CD4-positive, alpha-beta memory T cell (primary cell): ENCODE measurements around the gene UTRN. TPM values are rescaled to one million over a fixed set of nuclear protein-coding genes. Genes with fewer than 3 reads are reported as not detected.
A peak's percentile ranks its signal among the peaks of the same experiment; 100 is the strongest.

Experiments
- CTCF ChIA-PET: fragments of 350-600 bp; sonication (Branson Sonifier 250); formaldehyde crosslinking; loops from one replicate; lab custom pipeline; 2021; ENCODE audit warnings: inconsistent platforms; ENCODE audit not compliant: partially characterized antibody; lab: Charles Lee
- POLR2A ChIA-PET: fragments of 350-600 bp; sonication (Branson Sonifier 250); formaldehyde crosslinking; loops from one replicate; lab custom pipeline; 2021; ENCODE audit not compliant: partially characterized antibody; lab: Charles Lee
- DNase-seq, 5 donors: peaks; one replicate each; pipeline versions ENCODE4 v3.0.0 to v3.0.0-alpha.2; 2020 to 2022; ENCODE audit warnings: mixed read lengths in 1 of 5
- H3K27ac ChIP-seq: one replicate; pipeline ENCODE4 v1.7.0; 2013; ENCODE audit warnings: low read depth, low read length
- H3K27me3 ChIP-seq: 2 replicates; pipeline ENCODE4 v1.7.0; 2013; ENCODE audit warnings: mild to moderate bottlenecking, low read length, moderate library complexity; ENCODE audit not compliant: insufficient read depth
- H3K36me3 ChIP-seq: 2 replicates; pipeline ENCODE4 v1.7.0; 2013; ENCODE audit warnings: mild to moderate bottlenecking, low read length, moderate library complexity; ENCODE audit not compliant: insufficient read depth
- H3K4me1 ChIP-seq: 2 replicates; pipeline ENCODE4 v1.7.0; 2013; ENCODE audit warnings: mild to moderate bottlenecking, low read length, moderate library complexity; ENCODE audit not compliant: insufficient read depth
- H3K4me3 ChIP-seq, 2 donors: one replicate each; pipeline ENCODE4 v1.7.0; 2013; ENCODE audit warnings: low read length in 2 of 2, mild to moderate bottlenecking in 1 of 2
- H3K9me3 ChIP-seq, 2 donors: one replicate each; pipeline ENCODE4 v1.7.0; 2013; ENCODE audit warnings: low read length in 2 of 2, control low read depth in 1 of 2; ENCODE audit not compliant: control insufficient read depth in 1 of 2
- H3K27ac Mint-ChIP-seq, 7 donors: one replicate each; pipeline ENCODE4 v1.8.0; 2020 to 2021; ENCODE audit warnings: mixed read lengths in 7 of 7, mild to moderate bottlenecking in 6 of 7, inconsistent platforms in 3 of 7, moderate library complexity in 3 of 7
- H3K27me3 Mint-ChIP-seq, 2 donors: one replicate each; pipeline ENCODE4 v1.8.0; 2020 to 2021; ENCODE audit warnings: mixed read lengths in 2 of 2
- H3K36me3 Mint-ChIP-seq, 2 donors: one replicate each; pipeline ENCODE4 v1.8.0; 2020 to 2021; ENCODE audit warnings: mixed read lengths in 2 of 2, inconsistent platforms in 1 of 2, mild to moderate bottlenecking in 1 of 2
- H3K4me1 Mint-ChIP-seq, 4 donors: one replicate each; pipeline ENCODE4 v1.8.0; 2020 to 2021; ENCODE audit warnings: mixed read lengths in 4 of 4, mild to moderate bottlenecking in 1 of 4
- H3K4me3 Mint-ChIP-seq, 8 donors: one replicate each; pipeline ENCODE4 v1.8.0; 2020 to 2021; ENCODE audit warnings: mixed read lengths in 8 of 8, mild to moderate bottlenecking in 7 of 8, moderate library complexity in 6 of 8, inconsistent platforms in 3 of 8
- H3K9me3 Mint-ChIP-seq, 8 donors: one replicate each; pipeline ENCODE4 v1.8.0; 2020 to 2021; ENCODE audit warnings: mixed read lengths in 8 of 8, mild to moderate bottlenecking in 5 of 8, inconsistent platforms in 3 of 8, moderate library complexity in 1 of 8
- intact Hi-C: fragments of 100-400 bp; cut with micrococcal nuclease; formaldehyde crosslinking; loops from one replicate; pipeline ENCODE4 v1.15.1; 2023
- polyA plus RNA-seq, 2 donors: library from polyadenylated mRNA; unstranded; fragments of 300-500 nt; fragmentation: Illumina TruSeq; gene quantifications; one replicate each; pipeline ENCODE4 v1.2.3, GENCODE V29; 2021
- total RNA-seq, 2 experiments: library from RNA; stranded (reverse); gene quantifications; one replicate each; pipeline ENCODE4 v1.2.3, GENCODE V29; 2021

UTRN gene
- total and polyA plus RNA-seq, 4 experiments from 2014 or later, result 18.8 to 227 (median 159) TPM

- H3K27me3 ChIP-seq, result no peaks in the 10 kb centered on the region
- no peaks in the 10 kb centered on the region for H3K36me3 ChIP-seq
- ChIA-PET POLR2A (interaction anchor here (0.9 kb wide), 1 partner anchor 33 kb away, joined by 4 read pairs; no protein-coding TSS in a partner anchor), CTCF (interaction anchor here (1.0 to 1.2 kb wide), 3 partner anchors 10 to 34 kb away, joined by 3 to 4 read pairs (median 3); no protein-coding TSS in a partner anchor)
- no peaks in the 10 kb centered on the region for H3K9me3 ChIP-seq
- H3K36me3 Mint-ChIP-seq, result no peaks in the 10 kb centered on the region
- peak overlapping the region; percentile 43 to 82 (median 72) for H3K4me3 Mint-ChIP-seq
- H3K27me3 Mint-ChIP-seq, result no peaks in the 10 kb centered on the region
- H3K4me1 Mint-ChIP-seq, result peaks cover 10 to 17% (median 14%) of the 10 kb centered on the region in 4 donors
- peak overlapping the region in 3 of 7 donors; percentile 14 to 65 (median 15) for H3K27ac Mint-ChIP-seq
- DNase-seq, result no peak
- H3K9me3 Mint-ChIP-seq, result no peaks in the 10 kb centered on the region
- H3K27ac ChIP-seq, result no peak overlapping the region
- H3K4me1 ChIP-seq, result peaks cover 7% of the 10 kb centered on the region
- H3K4me3 ChIP-seq, result no peak overlapping the region
- intact Hi-C loops, result no loop called here
These were observed 25.6 kb downstream of the UTRN start for GRCh38 chr6:144310765-144311164.

GRCh38 chr6:144311361-144311760 lies 26.2 kb downstream of the UTRN start:
- Mint-ChIP-seq H3K4me1 (peaks cover 5 to 11% (median 8%) of the 10 kb centered on the region in 4 donors), H3K27ac (no peak overlapping the region), H3K9me3 (no peaks in the 10 kb centered on the region), H3K27me3 (no peaks in the 10 kb centered on the region), H3K36me3 (no peaks in the 10 kb centered on the region), H3K4me3 (peak overlapping the region in 7 of 8 donors; percentile 67 to 82 (median 73))
- Histone ChIP-seq H3K27ac (no peak overlapping the region), H3K9me3 (no peaks in the 10 kb centered on the region), H3K27me3 (no peaks in the 10 kb centered on the region), H3K4me3 (no peak overlapping the region), H3K4me1 (peaks cover under 1% of the 10 kb centered on the region), H3K36me3 (no peaks in the 10 kb centered on the region)
- intact Hi-C loops, result no loop called here
- ChIA-PET CTCF (interaction anchor here (0.5 to 1.2 kb wide), 3 partner anchors 10 to 148 kb away, joined by 3 read pairs; no protein-coding TSS in a partner anchor), POLR2A (no interaction called here)
- DNase-seq, result no peak

DNA sequence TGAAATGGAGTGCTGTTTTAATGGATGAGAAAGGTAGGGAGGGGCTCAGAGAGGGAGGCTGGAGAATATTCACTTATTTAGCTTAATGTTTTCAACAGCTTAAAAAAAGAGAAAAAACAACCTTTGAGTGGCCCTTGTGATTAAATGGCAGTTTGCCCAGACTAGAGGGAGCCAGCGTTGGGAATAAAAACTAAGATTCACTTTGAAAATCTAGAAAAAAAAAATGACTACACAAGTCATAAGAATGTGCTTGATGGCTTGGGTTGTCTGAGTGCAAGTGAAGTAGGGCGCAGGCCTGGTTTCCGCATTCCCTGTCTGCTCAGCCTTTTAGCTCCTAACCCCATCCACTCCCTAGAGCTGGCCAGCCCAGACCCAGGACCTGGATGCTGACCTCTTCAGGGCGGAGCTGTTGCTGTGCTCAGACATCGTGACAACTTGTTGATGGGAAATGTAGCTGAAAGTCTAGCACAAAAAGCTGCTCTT lies 28.9 kb downstream of the UTRN start:
- Mint-ChIP-seq H3K27ac (no peak overlapping the region), H3K4me3 (no peak overlapping the region), H3K4me1 (peaks cover 5 to 9% (median 7%) of the 10 kb centered on the region in 4 donors), H3K27me3 (no peaks in the 10 kb centered on the region), H3K9me3 (no peaks in the 10 kb centered on the region), H3K36me3 (no peaks in the 10 kb centered on the region)
- Histone ChIP-seq H3K36me3 (no peaks in the 10 kb centered on the region), H3K4me1 (no peaks in the 10 kb centered on the region), H3K4me3 (no peak overlapping the region), H3K27me3 (no peaks in the 10 kb centered on the region), H3K27ac (no peak overlapping the region), H3K9me3 (no peaks in the 10 kb centered on the region)
- intact Hi-C loops, result no loop called here
- ChIA-PET CTCF (interaction anchor here (0.5 to 1.3 kb wide), 3 partner anchors 14 to 30 kb away, joined by 3 read pairs; no protein-coding TSS in a partner anchor), POLR2A (no interaction called here)
- no peak for DNase-seq

DNA sequence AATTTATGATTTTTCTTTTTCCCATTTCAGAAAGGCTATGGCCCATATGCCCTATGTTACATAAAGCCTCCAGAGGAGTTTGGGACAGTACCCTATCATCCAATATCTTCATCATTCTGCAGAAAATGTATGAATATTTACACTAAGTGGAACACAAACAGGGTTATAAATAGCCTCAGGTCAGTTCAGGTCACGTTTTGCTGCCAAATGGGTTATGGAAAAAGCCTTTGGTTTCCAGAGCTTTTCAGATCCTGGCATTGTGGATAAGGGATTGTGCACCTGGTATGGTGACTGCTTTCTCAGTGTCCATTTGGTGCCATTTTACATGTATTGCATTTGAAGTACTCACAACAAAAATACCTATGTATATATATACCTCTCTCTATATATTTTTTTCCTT lies 29.4 kb downstream of the UTRN start:
- H3K27ac ChIP-seq, result no peak overlapping the region
- H3K27me3 Mint-ChIP-seq, result no peaks in the 10 kb centered on the region
- CTCF ChIA-PET, result interaction anchor here (0.5 to 1.3 kb wide), 3 partner anchors 14 to 29 kb away, joined by 3 read pairs; no protein-coding TSS in a partner anchor
- POLR2A ChIA-PET, result no interaction called here
- H3K9me3 ChIP-seq, result no peaks in the 10 kb centered on the region
- no peak overlapping the region for H3K4me3 ChIP-seq
- DNase-seq, result no peak
- intact Hi-C loops, result no loop called here
- H3K4me1 Mint-ChIP-seq, result peaks cover 5 to 9% (median 7%) of the 10 kb centered on the region in 4 donors
- H3K36me3 Mint-ChIP-seq, result no peaks in the 10 kb centered on the region
- H3K9me3 Mint-ChIP-seq, result no peaks in the 10 kb centered on the region
- no peak overlapping the region for H3K4me3 Mint-ChIP-seq
- no peaks in the 10 kb centered on the region for H3K36me3 ChIP-seq
- no peak overlapping the region for H3K27ac Mint-ChIP-seq
- no peaks in the 10 kb centered on the region for H3K4me1 ChIP-seq
- no peaks in the 10 kb centered on the region for H3K27me3 ChIP-seq

DNA sequence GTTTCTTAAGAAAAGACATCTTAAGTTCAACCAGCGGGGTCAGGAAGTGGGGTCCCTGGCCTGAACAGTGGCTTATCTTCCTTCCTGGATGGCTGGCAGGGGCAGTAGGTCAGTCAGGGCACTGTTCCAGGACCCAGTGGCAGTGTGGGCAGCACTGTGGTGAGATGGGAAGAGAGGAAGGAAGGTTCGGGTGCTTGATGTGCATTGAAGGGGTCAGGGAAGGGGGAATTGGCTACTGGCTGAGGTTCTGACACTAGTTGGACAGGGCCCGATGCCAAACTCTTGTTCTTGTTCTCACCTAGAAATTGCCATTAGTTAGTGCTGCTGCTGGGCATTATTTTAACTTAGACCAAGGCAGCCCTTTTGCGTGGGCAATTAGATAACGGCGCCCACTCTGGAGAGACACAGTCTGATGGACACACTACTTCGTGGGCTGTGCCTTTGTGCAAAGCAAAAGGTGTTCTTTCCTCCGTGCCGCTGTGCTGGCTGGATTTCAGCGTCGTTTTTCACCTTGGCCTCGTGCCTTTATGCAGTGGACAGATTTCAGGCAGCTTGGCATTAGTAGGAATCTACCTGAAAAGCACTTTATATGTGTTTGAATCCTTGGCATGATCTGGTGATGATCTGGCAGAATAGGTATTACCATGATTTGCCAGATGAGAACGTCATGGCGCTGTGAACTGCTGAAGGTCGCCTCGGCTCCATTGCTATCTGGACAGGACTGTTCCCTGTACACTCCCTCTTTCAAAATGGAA lies 30.3 kb downstream of the UTRN start:
- Mint-ChIP-seq H3K9me3 (no peaks in the 10 kb centered on the region), H3K27me3 (no peaks in the 10 kb centered on the region), H3K4me3 (no peak overlapping the region), H3K36me3 (no peaks in the 10 kb centered on the region), H3K27ac (no peak overlapping the region), H3K4me1 (peaks cover 5 to 9% (median 8%) of the 10 kb centered on the region in 4 donors)
- POLR2A ChIA-PET, result no interaction called here
- H3K9me3 ChIP-seq, result no peaks in the 10 kb centered on the region
- no peak overlapping the region for H3K27ac ChIP-seq
- no peaks in the 10 kb centered on the region for H3K4me1 ChIP-seq
- CTCF ChIA-PET, result interaction anchor here (1.1 to 1.3 kb wide), 2 partner anchors 13 to 25 kb away, joined by 3 read pairs; no protein-coding TSS in a partner anchor
- H3K36me3 ChIP-seq, result no peaks in the 10 kb centered on the region
- intact Hi-C loops, result no loop called here
- no peak for DNase-seq
- H3K4me3 ChIP-seq, result no peak overlapping the region
- H3K27me3 ChIP-seq, result no peaks in the 10 kb centered on the region

DNA sequence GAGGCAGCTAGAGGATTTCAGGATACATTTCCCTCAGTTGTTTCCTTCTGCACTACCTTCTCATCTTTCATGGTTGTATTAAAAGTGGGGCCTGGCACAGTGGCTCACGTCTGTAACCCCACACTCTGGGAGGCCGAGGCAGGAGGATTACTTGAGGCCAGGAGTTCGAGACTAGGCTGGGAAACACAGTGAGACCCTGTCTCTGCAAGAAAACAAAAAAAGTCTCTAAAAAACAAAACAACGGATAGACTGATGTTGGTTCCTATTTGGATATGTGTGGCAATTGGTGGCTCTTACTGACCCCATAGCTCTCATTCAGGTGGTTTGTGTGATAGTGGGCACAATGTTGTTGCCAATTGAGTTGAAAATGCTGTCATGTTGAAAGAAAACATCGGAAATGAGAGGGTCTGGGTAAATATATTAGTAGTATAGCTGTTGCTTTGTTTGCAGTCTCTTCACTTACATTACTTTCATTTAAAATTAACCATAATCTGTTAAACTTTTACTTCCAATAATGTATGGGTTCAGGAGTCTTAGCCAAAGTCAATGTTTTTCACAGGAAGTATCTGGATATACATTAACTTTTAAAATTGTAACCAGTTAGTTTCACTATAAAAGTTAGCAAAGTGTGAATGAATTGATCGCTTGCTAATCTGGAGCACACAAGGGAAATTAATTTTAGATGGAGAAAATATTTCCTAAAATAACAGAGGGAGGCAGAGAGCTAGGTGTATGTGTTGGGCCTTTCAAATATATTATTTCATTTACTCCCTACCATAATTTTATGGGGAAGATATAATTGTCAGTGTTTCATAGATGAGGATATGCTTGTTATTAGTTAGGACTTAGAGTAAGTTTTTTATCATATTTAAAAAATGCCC lies 31.1 kb downstream of the UTRN start:
- intact Hi-C loops, result no loop called here
- peaks cover 2 to 5% (median 3%) of the 10 kb centered on the region in 4 donors for H3K4me1 Mint-ChIP-seq

DNA sequence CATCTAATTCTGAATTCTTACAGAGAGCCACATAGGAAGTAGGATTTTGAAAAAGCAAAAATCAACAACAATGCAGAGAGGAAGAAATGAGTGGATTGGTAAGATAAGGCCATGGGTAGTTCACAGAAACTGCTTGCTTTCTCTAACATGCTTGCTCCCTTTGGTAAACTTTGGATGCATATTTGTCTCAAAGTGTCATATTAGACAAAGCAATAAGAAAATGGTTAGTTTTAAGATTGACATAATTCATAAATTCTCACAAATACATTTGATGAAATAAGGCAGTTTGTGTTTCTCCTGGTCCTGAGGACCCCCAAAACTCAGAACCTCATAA lies 31.7 kb downstream of the UTRN start:
- Histone ChIP-seq H3K4me3 (no peak overlapping the region), H3K9me3 (no peaks in the 10 kb centered on the region), H3K4me1 (no peaks in the 10 kb centered on the region), H3K27me3 (no peaks in the 10 kb centered on the region), H3K27ac (no peak overlapping the region), H3K36me3 (no peaks in the 10 kb centered on the region)
- DNase-seq, result no peak
- Mint-ChIP-seq H3K9me3 (no peaks in the 10 kb centered on the region), H3K4me1 (peaks cover 0 to 5% (median 3%) of the 10 kb centered on the region in 4 donors), H3K27ac (peak overlapping the region in 3 of 7 donors; percentile 5 to 38 (median 29)), H3K27me3 (no peaks in the 10 kb centered on the region), H3K36me3 (no peaks in the 10 kb centered on the region), H3K4me3 (no peak overlapping the region)
- intact Hi-C loops, result no loop called here
- CTCF ChIA-PET, result no interaction called here
- POLR2A ChIA-PET, result no interaction called here

More for the DNA sequence above, 31.1 kb downstream of the UTRN start:
- Histone ChIP-seq H3K4me3 (no peak overlapping the region), H3K4me1 (no peaks in the 10 kb centered on the region), H3K27me3 (no peaks in the 10 kb centered on the region), H3K27ac (no peak overlapping the region), H3K9me3 (no peaks in the 10 kb centered on the region), H3K36me3 (no peaks in the 10 kb centered on the region)
- Mint-ChIP-seq H3K36me3 (no peaks in the 10 kb centered on the region), H3K27ac (peak overlapping the region in 2 of 7 donors; percentile 5 to 68), H3K9me3 (no peaks in the 10 kb centered on the region), H3K27me3 (no peaks in the 10 kb centered on the region), H3K4me3 (no peak overlapping the region)
- POLR2A ChIA-PET, result no interaction called here
- DNase-seq, result no peak
- CTCF ChIA-PET, result no interaction called here
